NCI-H1105 (cell line): ENCODE measurements around the gene CLEC4M.
"Not testable (repeated sequence)": the region's sequence is repeated elsewhere in the genome, so short reads cannot be mapped to it uniquely, and the experiment has no call there.

Source experiments
- DNase-seq: peaks from one replicate; lab custom pipeline; 2025; lab: John Stamatoyannopoulos, UW

Gene CLEC4M

DNA sequence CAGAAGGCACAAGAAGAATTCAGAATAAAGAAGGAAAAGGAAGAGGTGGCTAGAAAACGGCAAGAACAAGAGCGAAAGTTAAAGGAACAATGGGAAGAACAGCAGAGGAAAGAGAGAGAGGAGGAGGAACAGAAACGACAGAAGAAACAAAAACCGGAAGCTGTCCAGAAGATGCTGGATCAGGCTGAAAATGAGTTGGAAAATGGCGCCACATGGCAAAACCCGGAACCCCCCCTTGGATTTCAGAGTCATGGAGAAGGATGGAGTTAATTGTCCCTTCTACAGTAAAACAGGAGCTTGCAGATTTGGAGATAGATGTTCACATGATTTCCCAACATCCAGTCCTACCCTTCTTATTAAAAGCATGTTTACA lies 22.4 kb upstream of the CLEC4M start:
- no peak for DNase-seq

DNA sequence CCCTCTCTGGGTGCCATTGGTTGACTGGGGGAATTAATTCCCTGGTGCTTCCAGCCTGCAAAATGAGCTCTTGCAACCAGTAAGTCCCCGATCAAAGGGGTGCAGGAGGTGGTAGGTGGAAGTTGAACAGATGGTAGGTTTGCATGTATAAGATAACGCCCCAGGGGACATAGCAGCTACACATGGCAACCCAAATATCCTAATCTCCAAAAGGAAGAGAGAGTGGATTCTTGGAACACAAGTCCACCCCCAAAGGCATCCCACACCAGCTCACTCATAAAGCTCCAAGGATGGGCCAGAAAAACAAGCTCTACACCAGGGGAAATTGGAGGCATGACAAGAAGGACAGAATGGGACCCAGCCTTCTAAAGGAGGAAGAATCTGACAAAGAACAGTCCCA lies 20.5 kb upstream of the CLEC4M start:
- DNase-seq, result no peak

DNA sequence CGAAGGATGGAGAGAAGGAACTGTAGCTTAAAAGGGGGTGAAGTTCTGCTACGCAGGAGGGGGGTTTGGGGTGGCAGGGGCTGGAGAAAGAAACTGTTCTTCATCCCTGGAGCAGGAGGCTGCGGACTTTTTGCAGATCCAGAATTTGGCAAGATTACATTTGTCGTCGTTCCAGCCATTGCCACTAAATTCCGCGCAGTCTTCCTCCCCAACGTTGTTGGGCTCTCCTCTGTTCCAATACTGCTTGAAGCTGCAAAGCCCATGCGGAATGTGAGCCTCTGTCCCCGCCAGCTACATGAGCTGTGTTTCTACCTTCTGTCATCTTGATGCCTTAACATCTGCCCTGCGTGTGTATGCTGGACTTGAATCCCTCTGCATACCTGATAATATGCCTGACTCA lies 20.1 kb upstream of the CLEC4M start:
- no peak for DNase-seq

DNA sequence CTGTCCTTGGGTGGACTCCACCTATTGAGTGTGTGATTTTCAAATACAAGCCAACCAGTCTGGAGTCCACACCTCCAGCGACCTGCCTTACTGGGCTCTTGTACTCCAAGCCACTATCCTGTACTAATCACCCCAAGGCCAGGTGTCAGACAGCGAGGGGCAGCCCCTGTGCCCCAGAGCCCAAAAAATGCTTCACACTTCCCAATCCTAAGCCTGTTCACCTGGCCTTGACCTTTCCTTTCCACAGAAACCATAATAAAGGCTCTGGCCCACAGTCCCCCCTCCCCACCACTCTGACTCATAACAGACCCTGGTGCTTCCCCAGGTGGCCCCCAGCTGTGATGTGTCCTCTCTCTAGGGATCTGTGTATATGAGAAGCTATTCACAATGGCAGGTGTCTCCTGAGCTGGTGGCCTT lies 19.6 kb upstream of the CLEC4M start:
- no peak for DNase-seq

DNA sequence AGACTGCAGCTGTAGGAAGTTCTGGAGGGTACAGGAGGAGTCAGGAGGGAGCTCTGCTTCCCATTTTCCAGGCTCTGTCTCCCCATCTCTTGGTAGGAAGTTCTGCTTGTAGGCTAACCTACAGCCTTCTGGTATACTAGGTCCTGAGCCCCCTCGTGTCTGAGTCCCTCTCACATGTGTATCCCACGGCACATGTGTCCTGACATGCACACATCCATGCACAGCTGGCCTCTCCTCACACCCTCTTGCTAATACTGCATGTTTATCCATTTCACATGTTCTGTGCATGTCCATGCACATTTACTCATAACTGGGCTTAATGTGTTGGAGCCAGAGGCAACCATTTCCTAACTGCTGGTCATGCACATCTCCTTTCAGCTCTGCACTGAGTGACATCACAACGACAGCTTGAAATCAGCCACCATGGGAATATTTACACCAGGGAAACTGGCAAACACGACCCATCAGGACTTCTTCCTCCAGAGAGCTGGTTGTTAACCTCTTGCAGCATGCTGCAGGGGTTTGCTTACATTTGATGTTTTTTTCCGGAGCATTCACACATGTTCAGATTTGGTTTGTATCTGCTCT lies 18.8 kb upstream of the CLEC4M start:
- DNase-seq, result no peak

DNA sequence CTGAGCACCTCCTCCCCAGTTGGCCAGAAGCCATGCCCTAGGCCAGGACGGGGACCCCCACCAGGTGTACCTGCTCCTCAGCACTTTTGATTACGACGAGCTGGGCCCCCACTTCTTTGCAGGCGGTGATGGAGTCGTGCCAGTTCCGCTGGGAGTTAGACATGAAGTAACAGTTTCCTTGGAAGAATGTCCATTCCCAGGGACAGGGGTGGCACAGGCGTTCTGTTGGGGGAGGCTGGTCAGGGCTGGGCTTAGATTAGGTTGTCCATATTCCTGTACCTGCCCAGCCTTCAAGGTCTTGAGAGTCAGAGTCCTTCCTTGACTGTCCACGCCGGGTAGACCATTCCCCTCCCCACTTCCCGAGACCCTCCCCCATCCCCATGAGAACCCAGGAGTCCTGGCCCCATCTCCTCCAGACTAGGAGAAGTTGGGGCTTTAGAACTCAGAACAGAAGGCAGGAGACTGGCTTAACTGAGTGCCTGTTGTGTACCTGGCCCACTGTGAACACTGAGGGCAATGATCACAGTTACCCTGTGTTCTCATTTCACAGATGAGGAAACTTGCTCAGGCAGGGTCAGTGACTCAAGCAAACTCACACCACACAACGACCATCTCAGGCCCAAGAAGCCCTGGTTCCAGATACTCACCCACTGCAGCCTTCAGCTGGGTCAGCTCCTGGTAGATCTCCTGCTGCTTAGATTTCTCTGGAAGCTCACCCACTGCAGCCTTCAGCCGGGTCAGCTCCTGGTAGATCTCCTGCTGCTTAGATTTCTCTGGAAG lies 18.0 kb upstream of the CLEC4M start:
- DNase-seq, result no peak

DNA sequence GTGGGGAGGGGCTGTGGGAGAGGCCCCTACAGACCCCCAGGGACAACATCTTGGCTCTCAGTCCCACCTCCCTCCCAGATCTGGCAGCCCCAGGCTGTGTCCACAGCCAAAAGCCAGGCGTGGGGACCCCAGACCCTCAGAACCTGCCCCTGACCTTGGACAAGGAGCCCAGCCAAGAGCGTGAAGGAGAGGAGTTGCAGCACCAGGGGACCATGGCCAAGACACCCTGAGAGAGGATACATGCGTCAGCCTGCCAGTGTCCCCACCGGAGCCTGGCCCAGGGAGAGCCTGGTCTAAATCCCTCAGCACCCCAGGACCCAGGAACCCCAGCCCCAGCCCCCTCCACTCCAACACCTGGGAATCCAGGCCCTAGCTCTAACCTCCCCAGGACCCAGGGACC lies 16.7 kb upstream of the CLEC4M start:
- DNase-seq, result not testable (repeated sequence)

DNA sequence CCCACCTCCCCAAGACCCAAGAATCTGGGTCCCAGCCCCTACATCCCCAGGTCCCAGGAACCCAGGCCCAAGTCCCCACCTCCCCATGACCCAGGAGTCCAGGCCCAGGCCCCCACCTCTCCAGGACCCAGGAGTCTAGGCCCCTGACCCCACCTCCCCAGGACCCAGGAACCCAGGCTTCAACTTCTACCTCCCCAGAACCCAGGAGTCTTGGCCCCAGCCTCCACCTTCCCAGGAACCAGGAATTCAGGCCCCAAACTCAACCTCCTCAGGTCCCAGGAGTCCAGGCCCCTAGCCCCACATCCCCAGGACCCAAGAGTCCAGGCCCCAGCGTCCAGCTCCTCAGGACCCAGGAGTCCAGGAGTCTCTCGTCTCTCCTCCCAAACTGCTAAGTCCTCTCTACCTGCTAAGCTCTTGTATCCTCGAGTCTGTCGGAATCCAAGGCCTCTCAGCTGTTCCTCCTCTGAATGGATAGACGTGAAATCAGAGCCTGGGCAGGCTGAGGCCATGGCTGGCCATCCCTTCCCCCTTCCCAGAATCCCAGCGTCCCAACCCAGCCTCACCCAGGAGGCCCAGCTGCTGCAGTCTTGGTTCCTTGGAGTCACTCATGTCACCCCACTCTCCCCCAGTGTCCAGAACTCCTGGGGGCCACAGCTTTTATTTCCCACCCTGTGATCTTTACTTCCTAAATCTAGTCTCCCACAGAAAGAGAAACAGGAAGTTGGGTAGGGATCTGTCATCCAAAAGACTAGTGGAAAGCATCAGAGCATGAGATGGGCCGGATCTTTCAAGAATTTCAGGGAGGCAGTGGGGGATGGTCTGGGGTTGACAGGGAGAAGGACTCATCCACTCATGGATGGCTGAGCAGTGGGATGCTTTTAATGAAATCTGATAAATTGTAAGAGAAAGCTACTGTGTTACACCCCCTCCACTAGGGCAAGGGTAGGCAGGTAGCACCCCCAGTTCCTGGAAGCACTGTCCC lies 15.8 kb upstream of the CLEC4M start, which contains the start of gene CD209:
Gene CD209, minus strand, starts transcription at position 632 of the 982 bp plus-strand sequence. Its CDS starts 23 bp downstream, at position 609.
- DNase-seq, result no peak

DNA sequence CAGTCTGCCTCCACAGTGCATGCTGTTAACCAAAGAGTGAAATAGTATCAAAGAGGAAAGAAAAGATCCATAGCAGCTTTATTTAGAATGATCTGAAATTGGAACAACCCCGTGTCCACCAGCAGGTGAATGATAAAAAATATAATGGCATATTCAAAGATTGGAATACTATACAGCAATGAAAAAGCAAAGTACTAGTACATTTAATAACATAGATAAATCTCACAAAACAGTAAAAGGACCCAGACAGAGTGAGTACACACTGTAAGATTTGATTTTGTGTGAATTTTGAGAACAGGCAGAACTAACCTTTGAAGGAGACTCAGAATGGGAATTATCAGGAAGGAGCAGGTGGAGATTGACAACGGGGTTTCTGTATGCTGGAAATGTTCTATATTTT lies 14.9 kb upstream of the CLEC4M start:
- no peak for DNase-seq

DNA sequence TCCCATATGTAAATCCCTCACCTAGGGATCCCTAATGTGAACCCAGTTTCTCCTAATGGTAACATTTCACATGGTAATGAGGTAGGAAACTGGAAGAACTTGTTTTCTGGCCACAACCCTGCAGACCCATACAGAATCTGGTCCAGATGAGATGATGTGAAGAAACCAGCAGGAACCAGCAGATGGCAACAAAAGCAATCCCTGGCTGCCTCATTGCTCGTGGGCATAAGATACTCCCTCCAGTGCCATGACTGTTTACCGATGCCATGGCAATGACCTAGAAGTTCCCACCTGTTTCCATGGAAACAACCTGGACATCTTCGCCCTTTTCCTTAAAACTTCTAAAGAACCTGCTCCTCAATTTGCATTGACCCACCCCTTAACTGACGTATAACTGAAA lies 14.3 kb upstream of the CLEC4M start:
- no peak for DNase-seq

DNA sequence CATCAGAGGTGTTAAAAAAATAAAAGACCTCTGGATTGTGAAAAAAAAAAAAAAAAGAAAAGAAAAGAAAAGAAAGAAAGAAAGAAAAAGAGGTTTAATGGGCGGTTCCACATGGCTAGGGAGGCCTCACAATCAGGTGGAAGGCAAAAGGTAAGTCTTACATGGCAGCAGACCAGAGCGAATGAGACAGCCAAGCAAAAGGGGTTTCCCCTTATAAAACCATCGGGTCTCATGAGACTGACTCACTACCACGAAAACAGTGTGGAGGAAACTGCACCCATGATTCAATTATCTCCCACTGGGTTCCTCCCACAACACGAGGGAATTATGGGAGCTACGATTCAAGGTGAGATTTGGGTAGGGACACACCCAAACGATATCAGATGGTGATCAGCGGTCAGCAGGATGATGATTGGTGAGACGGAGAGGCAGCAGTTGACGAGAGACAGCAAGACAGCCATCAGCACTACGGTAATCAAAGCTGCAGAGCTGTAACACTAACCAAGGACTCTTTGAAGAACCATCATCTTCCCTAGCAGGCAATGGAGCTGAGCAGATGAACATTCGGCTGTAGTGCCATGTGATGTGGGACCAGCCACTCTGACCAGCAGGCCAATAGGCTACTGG lies 11.8 kb upstream of the CLEC4M start:
- no peak for DNase-seq

DNA sequence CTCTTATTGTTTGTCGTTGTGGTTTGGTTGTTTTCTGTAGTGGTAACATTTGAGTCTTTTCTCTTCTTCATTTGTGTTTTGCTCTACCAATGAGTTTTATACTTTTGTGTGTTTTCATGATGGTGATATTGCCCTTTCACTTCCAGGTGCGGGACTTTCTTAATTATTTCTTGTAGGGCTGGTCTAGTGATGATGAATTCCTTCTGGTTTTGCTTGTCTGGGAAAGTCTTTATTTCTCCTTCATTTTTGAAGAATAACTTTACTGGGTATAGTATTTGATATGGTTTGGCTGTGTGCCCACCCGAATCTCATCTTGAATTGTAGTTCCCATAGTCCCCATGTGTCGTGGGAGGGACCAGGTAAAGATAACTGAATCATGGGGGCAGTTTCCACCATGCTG lies 6.8 kb upstream of the CLEC4M start:
- DNase-seq, result no peak

DNA sequence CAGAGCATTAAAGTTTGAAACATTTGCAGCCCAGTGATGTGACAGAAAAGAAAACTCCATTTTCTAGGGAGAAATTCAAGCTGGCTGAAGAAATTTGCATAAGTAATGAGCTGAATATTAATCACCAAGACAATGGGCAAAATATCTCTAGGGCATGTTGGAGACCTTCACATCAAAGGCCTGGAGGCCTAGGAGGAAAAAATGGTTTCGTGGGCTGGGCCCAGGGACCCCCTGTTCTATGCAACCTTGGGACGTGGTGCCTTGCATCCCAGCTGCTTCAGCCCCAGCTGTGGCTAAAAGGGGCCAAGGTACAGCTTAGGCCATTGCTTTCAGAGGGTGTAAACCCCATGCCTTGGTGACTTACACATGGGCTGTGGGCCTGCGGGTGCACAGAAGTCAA lies 5.7 kb upstream of the CLEC4M start:
- DNase-seq, result no peak

DNA sequence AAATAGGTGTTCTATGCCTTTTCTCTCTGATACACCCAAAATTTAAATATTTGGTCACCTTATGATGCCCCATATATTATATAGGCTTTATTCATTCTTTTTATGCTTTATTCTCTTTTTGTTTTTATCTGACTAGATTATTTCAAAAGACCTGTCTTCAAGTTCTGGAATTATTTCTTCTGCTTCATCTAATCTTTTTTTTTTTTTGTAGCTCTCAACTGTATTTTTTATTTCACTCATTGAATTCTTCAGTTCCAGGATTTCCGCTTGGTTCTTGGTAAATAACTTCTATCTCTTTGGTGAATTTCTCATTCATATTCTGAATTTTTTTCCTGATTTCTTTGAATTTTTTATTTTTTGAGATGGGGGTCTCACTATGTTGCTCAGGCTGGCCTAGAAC lies 3.9 kb upstream of the CLEC4M start:
- no peak for DNase-seq

DNA sequence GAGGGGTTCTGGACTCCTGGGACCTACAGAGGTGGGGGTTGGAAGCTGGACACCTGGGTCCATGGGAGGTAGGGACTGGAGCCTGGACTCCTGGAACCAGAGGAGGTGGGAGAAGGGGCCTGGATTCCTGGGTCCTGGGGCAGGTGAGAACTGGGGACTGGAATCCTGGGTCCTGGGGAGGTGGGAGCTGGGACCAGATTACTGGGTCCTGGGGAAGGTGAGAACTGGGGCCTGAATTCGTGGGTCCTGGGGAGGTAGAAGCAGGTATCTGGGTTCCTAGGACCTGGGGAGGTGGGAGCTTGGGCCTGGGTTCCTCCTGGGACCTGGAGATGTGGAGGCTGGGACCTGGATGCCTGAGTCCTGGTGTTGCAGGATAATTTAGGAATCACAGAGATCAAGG lies 653 bp downstream of the CLEC4M start:
- no peak for DNase-seq

DNA sequence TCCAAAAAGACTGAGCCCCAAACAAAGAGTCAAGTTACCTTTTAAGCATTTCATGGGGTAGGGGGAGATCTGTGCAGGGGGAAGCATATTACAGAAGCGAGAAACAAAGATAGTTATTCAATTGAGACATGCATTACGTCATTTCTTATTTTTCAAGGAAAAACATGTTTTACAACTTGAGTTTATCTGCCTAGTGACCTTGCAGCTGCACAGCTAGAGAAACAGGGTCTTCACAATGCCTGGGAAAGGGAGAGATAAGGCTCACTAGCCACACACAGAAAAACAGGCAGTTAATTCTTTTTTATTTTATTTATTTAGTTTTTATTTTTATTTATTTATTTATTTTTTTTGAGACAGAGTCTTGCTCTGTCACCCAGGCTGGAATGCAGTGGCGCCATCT lies 1.1 kb downstream of the CLEC4M start:
- not testable (repeated sequence) for DNase-seq

DNA sequence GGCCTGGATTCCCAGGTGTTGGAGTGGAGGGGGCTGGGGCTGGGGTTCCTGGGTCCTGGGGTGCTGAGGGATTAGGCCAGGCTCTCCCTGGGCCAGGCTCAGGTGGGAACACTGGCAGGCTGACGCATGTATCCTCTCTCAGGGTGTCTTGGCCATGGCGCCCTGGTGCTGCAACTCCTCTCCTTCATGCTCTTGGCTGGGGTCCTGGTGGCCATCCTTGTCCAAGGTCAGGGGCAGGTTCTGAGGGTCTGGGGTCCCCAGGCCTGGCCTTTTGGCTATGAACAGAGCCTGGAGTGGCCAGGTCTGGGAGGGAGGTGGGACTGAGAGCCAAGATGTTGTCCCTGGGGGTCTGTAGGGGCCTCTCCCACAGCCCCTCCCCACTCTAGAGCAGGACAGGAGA lies 2.0 kb downstream of the CLEC4M start:
- DNase-seq, result not testable (repeated sequence)

DNA sequence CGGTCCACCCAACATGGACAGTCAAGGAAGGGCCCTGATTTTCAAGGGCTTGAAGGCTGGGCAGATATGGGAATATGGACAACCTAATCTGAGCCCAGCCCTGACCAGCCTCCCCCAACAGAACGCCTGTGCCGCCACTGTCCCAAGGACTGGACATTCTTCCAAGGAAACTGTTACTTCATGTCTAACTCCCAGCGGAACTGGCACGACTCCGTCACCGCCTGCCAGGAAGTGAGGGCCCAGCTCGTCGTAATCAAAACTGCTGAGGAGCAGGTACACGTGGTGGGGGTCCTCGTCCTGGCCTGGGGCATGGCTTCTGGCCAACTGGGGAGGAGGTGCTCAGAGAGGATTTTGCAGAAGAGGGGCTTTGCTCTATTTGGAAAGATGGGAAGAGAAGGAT lies 3.5 kb downstream of the CLEC4M start:
- DNase-seq, result no peak

DNA sequence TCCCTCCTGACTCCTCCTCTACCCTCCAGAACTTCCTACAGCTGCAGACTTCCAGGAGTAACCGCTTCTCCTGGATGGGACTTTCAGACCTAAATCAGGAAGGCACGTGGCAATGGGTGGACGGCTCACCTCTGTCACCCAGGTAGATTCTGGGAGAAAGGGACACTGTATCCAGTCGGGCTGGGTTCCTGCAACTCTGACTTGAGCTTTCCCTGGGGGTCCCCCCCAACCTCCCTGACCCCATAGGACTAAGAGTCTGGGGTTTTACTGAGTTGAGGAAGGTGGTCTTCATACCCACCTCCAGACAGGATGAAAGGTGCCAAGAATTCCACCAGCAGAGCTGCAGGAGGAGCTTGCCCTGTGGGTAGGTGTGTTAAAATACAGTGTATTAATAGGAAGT lies 4.4 kb downstream of the CLEC4M start:
- no peak for DNase-seq

DNA sequence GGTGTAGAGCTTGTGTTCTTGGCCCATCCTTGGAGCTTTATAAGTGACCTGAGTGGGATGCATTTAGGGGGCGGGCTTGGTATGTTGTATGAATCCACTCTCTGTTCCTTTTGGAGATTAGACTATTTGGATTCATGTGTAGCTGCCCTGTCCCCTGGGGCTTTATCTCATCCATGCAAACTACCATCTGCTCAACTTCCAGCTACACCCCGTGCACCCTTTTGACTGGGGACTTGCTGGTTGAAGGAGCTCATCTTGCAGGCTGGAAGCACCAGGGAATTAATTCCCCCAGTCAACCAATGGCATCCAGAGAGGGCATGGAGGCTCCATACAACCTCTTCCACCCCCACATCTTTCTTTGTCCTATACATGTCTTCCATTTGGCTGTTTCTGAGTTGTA lies 6.1 kb downstream of the CLEC4M start:
- DNase-seq, result no peak

DNA sequence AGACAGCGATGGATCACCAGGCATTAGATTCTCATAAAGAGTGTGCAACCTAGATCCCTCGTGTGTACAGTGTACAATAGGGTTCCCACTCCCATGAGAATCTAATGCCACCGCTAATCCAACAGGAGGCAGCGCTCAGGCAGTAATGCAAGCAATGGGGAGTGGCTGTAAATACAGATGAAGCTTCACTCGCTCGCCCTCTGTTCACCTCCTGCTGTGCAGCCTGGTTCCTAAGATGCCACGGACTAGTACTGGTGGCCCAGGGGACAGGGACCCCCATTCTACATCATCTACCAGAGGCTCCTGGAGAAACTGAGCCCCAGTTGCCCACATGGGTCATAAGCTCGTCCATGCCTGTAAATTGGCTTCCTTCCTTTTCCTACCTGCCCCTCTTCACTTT lies 8.0 kb downstream of the CLEC4M start:
- no peak for DNase-seq

DNA sequence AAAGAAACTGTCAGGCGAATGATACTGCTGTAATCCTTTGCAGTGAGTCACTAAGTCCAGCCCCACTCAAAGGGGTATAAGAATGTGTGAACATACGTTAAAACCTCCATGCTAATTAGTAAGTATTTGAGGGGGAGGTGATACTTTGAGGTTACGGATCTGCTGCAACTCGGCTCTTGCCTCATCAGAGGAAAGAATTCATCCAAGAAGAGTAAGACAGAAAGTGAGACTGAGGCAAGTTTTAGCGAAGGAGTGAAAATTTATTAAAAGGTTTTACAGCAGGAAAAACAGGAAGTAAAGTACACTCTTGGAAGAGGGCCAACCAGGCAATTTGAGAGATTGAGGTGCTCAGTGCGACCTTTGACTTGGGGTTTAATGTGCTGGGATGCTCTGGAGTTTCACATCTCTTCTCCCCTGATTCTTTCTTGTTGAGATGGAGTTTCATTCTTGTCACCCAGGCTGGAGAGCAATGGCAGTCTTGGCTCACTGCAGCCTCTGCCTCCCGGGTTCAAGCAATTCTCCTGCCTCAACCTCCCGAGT lies 9.8 kb downstream of the CLEC4M start:
- no peak for DNase-seq
